ENCODE data around the gene SPOCD1.

GRCh38 chr1:31799196-31799894 lies 16.5 kb downstream of the SPOCD1 start:
- TF ChIP-seq CTCF (conservative IDR thresholded peaks at IDR 0.05) (no peak), EZH2 (IDR thresholded peaks at IDR 0.05; ENCODE audit: low read depth) (no peak)
